AG04449 (cell line): ENCODE results near the gene PTTG2.
"Not testable (repeated sequence)": the region's sequence is repeated elsewhere in the genome, so short reads cannot be mapped to it uniquely, and the experiment has no call there.

Source experiments
- CTCF ChIA-PET: fragments of 350-600 bp; formaldehyde crosslinking; extraction: SDS; loops from one replicate; lab custom pipeline; 2021; ENCODE audit warnings: antibody characterized with exemption; lab: Yijun Ruan, JAX
- POLR2A ChIA-PET: fragments of 400-600, 350-600 bp; formaldehyde crosslinking; extraction: SDS; loops from one replicate; lab custom pipeline; 2020; ENCODE audit warnings: antibody characterized with exemption, inconsistent platforms; lab: Yijun Ruan, JAX
- DNase-seq: peaks from one replicate; pipeline ENCODE4 v3.0.0-alpha.2; 2010; ENCODE audit warnings: low read depth, low spot score
- H3K4me3 ChIP-seq: 2 replicates; pipeline ENCODE4 v1.5.1; 2011; ENCODE audit warnings: low read depth, mild to moderate bottlenecking, control low read depth, low read length
- CTCF ChIP-seq: IDR thresholded peaks from one replicate; pipeline ENCODE4 v1.5.1; 2011; ENCODE audit warnings: mild to moderate bottlenecking, moderate library complexity, low read length, control low read depth, inconsistent platforms; ENCODE audit not compliant: insufficient read depth; ENCODE audit errors: missing control alignments

PTTG2 gene

GRCh38 chr4:37973441-37973840 is 13.2 kb downstream of the PTTG2 start:
- POLR2A ChIA-PET: no interaction called here
- no peak for TF ChIP-seq CTCF
- no peak for DNase-seq
- no peak overlapping the region for H3K4me3 ChIP-seq
- CTCF ChIA-PET: no interaction called here

- CTCF ChIA-PET: interaction anchor here (1.6 kb wide), 1 partner anchor 10 kb away, joined by 3 read pairs; no protein-coding TSS in a partner anchor
- DNase-seq, H3K4me3 ChIP-seq, POLR2A ChIA-PET: not testable (repeated sequence)
Observed at GRCh38 chr4:37975321-37975822, 15.2 kb downstream of the PTTG2 start.

- POLR2A ChIA-PET: no interaction called here
- TF ChIP-seq CTCF: no peak
- CTCF ChIA-PET: interaction anchor here (0.6 to 2.4 kb wide), 4 partner anchors 9 to 173 kb away, joined by 3 to 7 read pairs (median 4); no protein-coding TSS in a partner anchor
- no peak for DNase-seq
- H3K4me3 ChIP-seq: peak overlapping the region; percentile 55
Observed at GRCh38 chr4:37976507-37976906, 16.3 kb downstream of the PTTG2 start.

- POLR2A ChIA-PET: no interaction called here
- DNase-seq: no peak
- TF ChIP-seq CTCF: peak; percentile 16
- H3K4me3 ChIP-seq: peak overlapping the region; percentile 66
- CTCF ChIA-PET: interaction anchor here (0.6 to 2.4 kb wide), 7 partner anchors 8 to 376 kb away, joined by 3 to 8 read pairs (median 3); no protein-coding TSS in a partner anchor
Observed at GRCh38 chr4:37976991-37977470, 16.8 kb downstream of the PTTG2 start.

GRCh38 chr4:37977471-37978247 is 17.5 kb downstream of the PTTG2 start:
- TF ChIP-seq CTCF: peak; percentile 83
- ChIA-PET POLR2A (no interaction called here), CTCF (interaction anchor here (0.6 to 2.4 kb wide), 11 partner anchors 10 to 376 kb away, joined by 3 to 10 read pairs (median 4); no protein-coding TSS in a partner anchor)
- peak overlapping the region; percentile 66 for H3K4me3 ChIP-seq
- no peak for DNase-seq

- no peak for TF ChIP-seq CTCF
- peak overlapping the region; percentile 66 for H3K4me3 ChIP-seq
- no peak for DNase-seq
- ChIA-PET POLR2A (no interaction called here), CTCF (interaction anchor here (0.7 to 2.4 kb wide), 13 partner anchors 10 to 377 kb away, joined by 3 to 10 read pairs (median 4); no protein-coding TSS in a partner anchor)
Observed at GRCh38 chr4:37978248-37978924, 18.2 kb downstream of the PTTG2 start.
